Endothelial cell of umbilical vein (primary cell): ENCODE results near the gene EXOC7. TPM values are rescaled to one million over a fixed set of nuclear protein-coding genes. Genes with fewer than 3 reads are reported as not detected.

Source experiments
- BruUV-seq: library from RNA; stranded (reverse); fragments of 400-500 nt; replicated peaks from 2 replicates; lab custom pipeline; 2021; lab: Mats Ljungman, UMichigan
- CTCF ChIA-PET: fragments of 300-600, 350-600 bp; sonication (Branson Sonifier 250); formaldehyde crosslinking; loops from one replicate; lab custom pipeline; 2021; ENCODE audit warnings: antibody characterized with exemption, inconsistent platforms; lab: Charles Lee
- POLR2A ChIA-PET: fragments of 300-600, 350-600 bp; sonication (Branson Sonifier 250); formaldehyde crosslinking; loops from one replicate; lab custom pipeline; 2021; ENCODE audit warnings: antibody characterized with exemption, inconsistent platforms; lab: Charles Lee
- DNase-seq: peaks from one replicate; pipeline ENCODE4 v3.0.0-alpha.2; 2011; ENCODE audit warnings: low read depth, low spot score
- FAIRE-seq: peaks from 2 replicates; lab custom pipeline; 2011; peaks lifted over from hg19 to GRCh38; lab: Jason Lieb, UNC
- H2AFZ ChIP-seq: 2 replicates; pipeline ENCODE4 v1.6.0; 2012; ENCODE audit warnings: low read depth, low read length, control low read depth, inconsistent platforms
- H3K27ac ChIP-seq: 2 replicates; pipeline ENCODE4 v1.5.1; 2011; ENCODE audit warnings: low read depth, mild to moderate bottlenecking, control low read depth, low read length, moderate library complexity; ENCODE audit not compliant: insufficient read depth
- H3K27me3 ChIP-seq, 2 experiments: 2 replicates each; pipeline versions ENCODE4 v1.6.0 to v1.6.1; 2011; ENCODE audit warnings: low read length in 2 of 2, mixed read lengths in 1 of 2; ENCODE audit not compliant: control insufficient read depth in 2 of 2, insufficient read depth in 2 of 2
- H3K36me3 ChIP-seq, 2 experiments: 2 replicates in 1 of 2; 3 replicates in 1 of 2; pipeline ENCODE4 v1.5.1; 2011; ENCODE audit warnings: low read length in 2 of 2, mild to moderate bottlenecking in 1 of 2, moderate library complexity in 1 of 2; ENCODE audit not compliant: control insufficient read depth in 2 of 2, insufficient read depth in 2 of 2; ENCODE audit errors: extremely low read depth in 1 of 2
- H3K4me1 ChIP-seq: 3 replicates; pipeline ENCODE4 v1.5.1; 2011; ENCODE audit warnings: mild to moderate bottlenecking, low read length; ENCODE audit not compliant: control insufficient read depth, insufficient read depth; ENCODE audit errors: extremely low read depth
- H3K4me2 ChIP-seq: 2 replicates; pipeline ENCODE4 v1.6.1; 2011; ENCODE audit warnings: low read length, control low read depth, mixed read lengths; ENCODE audit not compliant: insufficient read depth
- H3K4me3 ChIP-seq, 3 experiments: fragments of 200-600 bp in 1 of 3; sonication (generic), shearing (Covaris generic) in 1 of 3; replicated peaks in 1 of 3; 2 replicates each; pipeline ENCODE4 v1.5.1; 2011 to 2016; ENCODE audit warnings: control low read depth in 3 of 3, low read length in 3 of 3, mild to moderate bottlenecking in 2 of 3, inconsistent platforms in 1 of 3, low read depth in 1 of 3, moderate library complexity in 1 of 3; ENCODE audit not compliant: insufficient read depth in 1 of 3
- H3K79me2 ChIP-seq: 2 replicates; pipeline ENCODE4 v1.6.0; 2012; ENCODE audit warnings: low read length, inconsistent platforms; ENCODE audit not compliant: control insufficient read depth, insufficient read depth
- H3K9ac ChIP-seq: replicated peaks from 2 replicates; pipeline ENCODE3; 2011; ENCODE audit warnings: low read length, control low read depth; ENCODE audit not compliant: insufficient read depth; ENCODE audit errors: extremely low read depth
- H3K9me1 ChIP-seq: replicated peaks from 3 replicates; pipeline ENCODE4 v1.6.0; 2011; ENCODE audit warnings: mild to moderate bottlenecking, low read length; ENCODE audit not compliant: control insufficient read depth, insufficient read depth; ENCODE audit errors: extremely low read depth
- H3K9me3 ChIP-seq: replicated peaks from 2 replicates; pipeline ENCODE4 v1.5.1; 2012; ENCODE audit warnings: low read length, inconsistent platforms; ENCODE audit not compliant: control insufficient read depth, insufficient read depth
- H4K20me1 ChIP-seq: replicated peaks from 2 replicates; pipeline ENCODE3; 2011; ENCODE audit warnings: mild to moderate bottlenecking, low read length; ENCODE audit not compliant: control insufficient read depth, insufficient read depth; ENCODE audit errors: extremely low read depth
- EZH2 ChIP-seq: IDR thresholded peaks from 2 replicates; pipeline ENCODE4 v1.6.1; 2012; ENCODE audit warnings: borderline replicate concordance, low read depth, mild to moderate bottlenecking, moderate library complexity, low read length, inconsistent platforms; ENCODE audit not compliant: severe bottlenecking
- FOS ChIP-seq: IDR thresholded peaks from 2 replicates; pipeline ENCODE4 v1.6.1; 2011; ENCODE audit warnings: mild to moderate bottlenecking, low read length, moderate library complexity, borderline replicate concordance; ENCODE audit not compliant: insufficient read depth
- GATA2 ChIP-seq: IDR thresholded peaks from 2 replicates; pipeline ENCODE4 v1.7.0; 2011; ENCODE audit warnings: low read depth, mild to moderate bottlenecking, moderate library complexity, mixed read lengths, low read length; ENCODE audit not compliant: insufficient read length, insufficient read depth
- JUN ChIP-seq: IDR thresholded peaks from 2 replicates; pipeline ENCODE4 v1.6.1; 2011; ENCODE audit warnings: borderline replicate concordance, low read depth; ENCODE audit not compliant: insufficient read length, insufficient read depth
- MYC ChIP-seq: IDR thresholded peaks from one replicate; pipeline ENCODE4 v1.6.1; 2011; ENCODE audit warnings: mild to moderate bottlenecking, low read depth, low read length
- POLR2A ChIP-seq: IDR thresholded peaks from 2 replicates; pipeline ENCODE4 v1.6.1; 2012; ENCODE audit warnings: low read depth, mild to moderate bottlenecking, control low read depth, low read length
- POLR2AphosphoS5 ChIP-seq: IDR thresholded peaks from 2 replicates; pipeline ENCODE4 v1.6.1; 2012; ENCODE audit warnings: low read depth, mild to moderate bottlenecking, control low read depth, low read length, moderate library complexity; ENCODE audit not compliant: insufficient read depth
- dilution Hi-C: fragments of 300-500 bp; cut with MboI; formaldehyde crosslinking; loops from one replicate; pipeline ENCODE4 v1.15.0; 2019; ENCODE audit warnings: low sequenced_read_pairs; ENCODE audit not compliant: extremely low pct_ligation_motif_present
- intact Hi-C: fragments of 100-400 bp; cut with micrococcal nuclease; formaldehyde crosslinking; loops from one replicate; pipeline ENCODE4 v1.10.0; 2022
- polyA plus RNA-seq, 4 experiments: library from polyadenylated mRNA; depleted of rRNA in 3 of 4; stranded (reverse) in 3 of 4; unstranded in 1 of 4; fragments of >200 nt; gene quantifications; 2 replicates each; pipeline versions ENCODE4 v1.2.1 to v1.2.3, GENCODE V29; 2011 to 2012; ENCODE audit warnings: missing spikeins in 1 of 4
- total RNA-seq: library from RNA; stranded (reverse); gene quantifications from 2 replicates; pipeline ENCODE4 v1.2.3, GENCODE V29; 2021
- TF ChIP-seq, protein P1 (sequence below): IDR thresholded peaks from 2 replicates; pipeline ENCODE4 v1.6.1; 2011; ENCODE audit not compliant: insufficient read depth, insufficient read length
- TF ChIP-seq, protein P2 (sequence below), 2 donors: IDR thresholded peaks; 1 replicate in 1 of 2; 2 replicates in 1 of 2; pipeline ENCODE4 v1.5.1; 2011; ENCODE audit warnings: low read length in 2 of 2, mild to moderate bottlenecking in 2 of 2, moderate library complexity in 2 of 2, control low read depth in 1 of 2, inconsistent platforms in 1 of 2, low read depth in 1 of 2; ENCODE audit not compliant: insufficient read depth in 1 of 2; ENCODE audit errors: extremely low read depth in 1 of 2

EXOC7 gene
- total and polyA plus RNA-seq, 2 donors (not counting 3 experiments of a cell fraction or from before 2014, with no cell fraction given), result 91.5 to 137 TPM

DNA sequence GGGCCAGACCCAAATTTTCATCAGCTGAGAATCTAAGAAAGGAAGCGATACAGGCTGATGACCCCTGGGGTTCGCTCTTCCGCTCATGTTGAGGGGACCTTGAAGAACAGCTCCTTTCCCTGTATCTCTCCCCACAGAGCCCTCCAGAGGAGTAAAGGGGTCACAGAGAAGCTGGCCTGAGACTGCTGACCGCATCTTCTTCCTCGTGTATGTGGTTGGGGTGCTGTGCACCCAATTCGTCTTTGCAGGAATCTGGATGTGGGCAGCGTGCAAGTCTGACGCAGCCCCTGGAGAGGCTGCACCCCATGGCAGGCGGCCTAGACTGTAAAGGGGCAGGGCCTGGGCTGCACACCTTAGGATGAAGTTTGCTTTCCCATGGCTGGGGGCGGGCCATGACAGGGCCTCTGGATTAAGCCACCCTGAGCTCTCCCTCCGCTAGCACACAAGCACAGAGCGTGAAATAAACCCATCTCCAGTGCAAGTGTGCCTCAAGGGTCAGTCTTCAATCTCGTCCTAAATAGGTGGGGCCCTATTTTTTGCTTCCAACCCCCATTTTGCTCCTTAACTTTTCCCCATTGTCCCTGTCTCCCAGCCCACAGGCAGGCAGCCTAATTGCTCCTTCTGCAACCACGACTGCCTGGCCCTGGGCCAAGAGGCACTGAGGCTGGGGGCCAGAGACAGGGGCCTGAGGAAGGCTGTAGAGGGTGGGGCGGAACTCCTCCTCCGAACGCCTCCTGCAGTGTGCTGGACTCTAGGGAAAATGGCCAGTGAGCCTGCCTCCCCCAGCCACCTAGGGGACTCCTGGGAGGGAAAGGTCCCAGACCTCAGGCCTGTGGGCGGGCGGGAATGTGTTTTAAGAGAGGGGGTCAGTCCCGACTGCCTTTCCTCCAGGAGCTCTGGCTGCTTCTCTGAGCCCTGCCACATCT is 21.0 kb downstream of the EXOC7 start:
- H4K20me1 ChIP-seq, result no peaks in the 10 kb centered on the region
- TF ChIP-seq JUN (no peak), GATA2 (no peak), MYC (no peak), EZH2 (no peak), POLR2A (no peak), FOS (no peak), POLR2AphosphoS5 (no peak)
- TF ChIP-seq, protein P1, sequence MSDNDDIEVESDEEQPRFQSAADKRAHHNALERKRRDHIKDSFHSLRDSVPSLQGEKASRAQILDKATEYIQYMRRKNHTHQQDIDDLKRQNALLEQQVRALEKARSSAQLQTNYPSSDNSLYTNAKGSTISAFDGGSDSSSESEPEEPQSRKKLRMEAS, result no peak
- TF ChIP-seq, protein P2, sequence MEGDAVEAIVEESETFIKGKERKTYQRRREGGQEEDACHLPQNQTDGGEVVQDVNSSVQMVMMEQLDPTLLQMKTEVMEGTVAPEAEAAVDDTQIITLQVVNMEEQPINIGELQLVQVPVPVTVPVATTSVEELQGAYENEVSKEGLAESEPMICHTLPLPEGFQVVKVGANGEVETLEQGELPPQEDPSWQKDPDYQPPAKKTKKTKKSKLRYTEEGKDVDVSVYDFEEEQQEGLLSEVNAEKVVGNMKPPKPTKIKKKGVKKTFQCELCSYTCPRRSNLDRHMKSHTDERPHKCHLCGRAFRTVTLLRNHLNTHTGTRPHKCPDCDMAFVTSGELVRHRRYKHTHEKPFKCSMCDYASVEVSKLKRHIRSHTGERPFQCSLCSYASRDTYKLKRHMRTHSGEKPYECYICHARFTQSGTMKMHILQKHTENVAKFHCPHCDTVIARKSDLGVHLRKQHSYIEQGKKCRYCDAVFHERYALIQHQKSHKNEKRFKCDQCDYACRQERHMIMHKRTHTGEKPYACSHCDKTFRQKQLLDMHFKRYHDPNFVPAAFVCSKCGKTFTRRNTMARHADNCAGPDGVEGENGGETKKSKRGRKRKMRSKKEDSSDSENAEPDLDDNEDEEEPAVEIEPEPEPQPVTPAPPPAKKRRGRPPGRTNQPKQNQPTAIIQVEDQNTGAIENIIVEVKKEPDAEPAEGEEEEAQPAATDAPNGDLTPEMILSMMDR (IDR thresholded peaks at IDR 0.05; ENCODE audit: extremely low read depth in 1 of 2, insufficient read depth in 1 of 2, low read depth in 1 of 2, low read length in 2 of 2), result no peak
- TSS peak; percentile 4 for BruUV-seq
- POLR2A ChIA-PET, result no interaction called here
- no peak overlapping the region for H3K27ac ChIP-seq
- intact Hi-C loops, result no loop called here
- no peak overlapping the region for H3K4me3 ChIP-seq
- CTCF ChIA-PET, result no interaction called here
- H3K27me3 ChIP-seq, result peaks cover 30% of the 10 kb centered on the region in 2 experiments
- dilution Hi-C loops, result no loop called here
- no peak overlapping the region for H2AFZ ChIP-seq
- H3K9me3 ChIP-seq, result no peaks in the 10 kb centered on the region
- H3K4me2 ChIP-seq, result no peak overlapping the region
- H3K9me1 ChIP-seq, result no peaks in the 10 kb centered on the region
- H3K4me1 ChIP-seq, result no peaks in the 10 kb centered on the region
- FAIRE-seq (no peak), DNase-seq (no peak)
- peaks cover 0 to 46% of the 10 kb centered on the region in 2 experiments for H3K36me3 ChIP-seq
- H3K9ac ChIP-seq, result no peak overlapping the region
- no peaks in the 10 kb centered on the region for H3K79me2 ChIP-seq
